HG02623 (cell line): Measurements from ENCODE around the gene BCL2L12.

Experiments
- ATAC-seq: cut with Tn5 transposase; IDR thresholded peaks from one replicate; pipeline ENCODE4 v1.9.1; 2021; ENCODE audit warnings: moderate library complexity; ENCODE audit not compliant: unreplicated experiment

BCL2L12 gene

GRCh38 chr19:49684251-49684982 is 18.7 kb downstream of the BCL2L12 start:
- no peak for ATAC-seq

- ATAC-seq, result no peak
Measured at GRCh38 chr19:49684983-49685553, 19.3 kb downstream of the BCL2L12 start.

- ATAC-seq, result no peak
Measured at GRCh38 chr19:49685845-49686332, 20.2 kb downstream of the BCL2L12 start.

- ATAC-seq, result no peak
Measured at GRCh38 chr19:49686503-49687088, 20.9 kb downstream of the BCL2L12 start.

- ATAC-seq, result no peak
Measured at GRCh38 chr19:49687150-49687549, 21.4 kb downstream of the BCL2L12 start.

GRCh38 chr19:49687566-49688316 is 22.0 kb downstream of the BCL2L12 start:
- ATAC-seq, result no peak

GRCh38 chr19:49688531-49689132 is 22.9 kb downstream of the BCL2L12 start:
- ATAC-seq, result no peak

- no peak for ATAC-seq
Measured at GRCh38 chr19:49689133-49690078, 23.7 kb downstream of the BCL2L12 start, which contains the start of gene ADM5. Gene ADM5, plus strand, starts transcription at chr19:49689594. Its CDS starts 244 bp downstream, at chr19:49689838.

- ATAC-seq, result no peak
Measured at GRCh38 chr19:49690079-49690655, 24.4 kb downstream of the BCL2L12 start.

GRCh38 chr19:49690656-49691242 is 25.0 kb downstream of the BCL2L12 start, which contains the start of gene CPT1C:
Gene CPT1C, plus strand, starts transcription at chr19:49691116. Its CDS starts 1,137 bp downstream, at chr19:49692253.
- no peak for ATAC-seq

GRCh38 chr19:49691243-49692146 is 25.8 kb downstream of the BCL2L12 start:
- no peak for ATAC-seq

- no peak for ATAC-seq
Measured at GRCh38 chr19:49692147-49692506, 26.4 kb downstream of the BCL2L12 start.

- ATAC-seq, result no peak
Measured at GRCh38 chr19:49696115-49696514, 30.4 kb downstream of the BCL2L12 start.

GRCh38 chr19:49696865-49697264 is 31.1 kb downstream of the BCL2L12 start:
- no peak for ATAC-seq

- no peak for ATAC-seq
Measured at GRCh38 chr19:49699364-49699763, 33.6 kb downstream of the BCL2L12 start.

- ATAC-seq, result no peak
Measured at GRCh38 chr19:49700563-49700962, 34.8 kb downstream of the BCL2L12 start.

GRCh38 chr19:49701271-49701786 is 35.6 kb downstream of the BCL2L12 start:
- no peak for ATAC-seq
